Measurements from ENCODE around the gene HPSE2.

- TF ChIP-seq CTCF (IDR thresholded peaks at IDR 0.05) (no peak), POLR2AphosphoS5 (IDR thresholded peaks at IDR 0.05) (no peak)
Observed at GRCh38 chr10:98959379-98959778, 276.3 kb downstream of the HPSE2 start.
